Measurements from ENCODE around the gene EXOC3L4.
"Not testable (repeated sequence)": the region's sequence is repeated elsewhere in the genome, so short reads cannot be mapped to it uniquely, and the experiment has no call there.

EXOC3L4 gene

GRCh38 chr14:103151270-103151945, 56.9 kb downstream of the EXOC3L4 start:
- no peak for TF ChIP-seq CTCF (IDR thresholded peaks at IDR 0.05; ENCODE audit: low read depth, low read length, missing control alignments)
- no peak for DNase-seq (ENCODE audit: low read depth)
- in situ Hi-C loops (cut with HindIII; ENCODE audit: low sequenced_read_pairs): no loop called here
- H3K4me3 ChIP-seq (ENCODE audit: low read depth, low read length): no peak overlapping the region

- no peak for DNase-seq (ENCODE audit: low read depth)
- no peak for TF ChIP-seq CTCF (IDR thresholded peaks at IDR 0.05; ENCODE audit: low read depth, low read length, missing control alignments)
Measured at GRCh38 chr14:103155010-103155409, 60.5 kb downstream of the EXOC3L4 start.

GRCh38 chr14:103155416-103155815, 60.9 kb downstream of the EXOC3L4 start:
- in situ Hi-C loops (cut with HindIII; ENCODE audit: low sequenced_read_pairs): loop anchor here (5.0 kb wide), 1 partner anchor 37 kb away; no protein-coding TSS in a partner anchor
- not testable (repeated sequence) for H3K4me3 ChIP-seq (ENCODE audit: low read depth, low read length); DNase-seq (ENCODE audit: low read depth)

More at GRCh38 chr14:103155010-103155409, 60.5 kb downstream of the EXOC3L4 start:
- in situ Hi-C loops (cut with HindIII; ENCODE audit: low sequenced_read_pairs): loop anchor here (5.0 kb wide), 1 partner anchor 37 kb away; no protein-coding TSS in a partner anchor
- H3K4me3 ChIP-seq (ENCODE audit: low read depth, low read length): no peak overlapping the region

- TF ChIP-seq CTCF (IDR thresholded peaks at IDR 0.05; ENCODE audit: low read depth, low read length, missing control alignments): no peak
- no peak for DNase-seq (ENCODE audit: low read depth)
- H3K4me3 ChIP-seq (ENCODE audit: low read depth, low read length): no peak overlapping the region
- in situ Hi-C loops (cut with HindIII; ENCODE audit: low sequenced_read_pairs): loop anchor here (5.0 kb wide), 1 partner anchor 36 kb away; no protein-coding TSS in a partner anchor
Measured at GRCh38 chr14:103155826-103156394, 61.4 kb downstream of the EXOC3L4 start.

GRCh38 chr14:103156651-103157378, 62.3 kb downstream of the EXOC3L4 start:
- in situ Hi-C loops (cut with HindIII; ENCODE audit: low sequenced_read_pairs): loop anchor here (5.0 kb wide), 1 partner anchor 35 kb away; no protein-coding TSS in a partner anchor
- no peak for DNase-seq (ENCODE audit: low read depth)
- no peak overlapping the region for H3K4me3 ChIP-seq (ENCODE audit: low read depth, low read length)
- no peak for TF ChIP-seq CTCF (IDR thresholded peaks at IDR 0.05; ENCODE audit: low read depth, low read length, missing control alignments)

- TF ChIP-seq CTCF (IDR thresholded peaks at IDR 0.05; ENCODE audit: low read depth, low read length, missing control alignments): no peak
- in situ Hi-C loops (cut with HindIII; ENCODE audit: low sequenced_read_pairs): loop anchor here (5.0 kb wide), 1 partner anchor 34 kb away; no protein-coding TSS in a partner anchor
- H3K4me3 ChIP-seq (ENCODE audit: low read depth, low read length): no peak overlapping the region
- DNase-seq (ENCODE audit: low read depth): no peak
Measured at GRCh38 chr14:103157969-103158368, 63.4 kb downstream of the EXOC3L4 start.
